NCI-H2081 treated with DMSO at 0.1 percent for 48 hours (cell line): Measurements from ENCODE around the gene KCNJ14.
A peak's percentile ranks its signal among the peaks of the same experiment; 100 is the strongest.

Experiments
- DNase-seq: peaks from one replicate; lab custom pipeline; 2025; lab: John Stamatoyannopoulos, UW

Gene KCNJ14

DNA sequence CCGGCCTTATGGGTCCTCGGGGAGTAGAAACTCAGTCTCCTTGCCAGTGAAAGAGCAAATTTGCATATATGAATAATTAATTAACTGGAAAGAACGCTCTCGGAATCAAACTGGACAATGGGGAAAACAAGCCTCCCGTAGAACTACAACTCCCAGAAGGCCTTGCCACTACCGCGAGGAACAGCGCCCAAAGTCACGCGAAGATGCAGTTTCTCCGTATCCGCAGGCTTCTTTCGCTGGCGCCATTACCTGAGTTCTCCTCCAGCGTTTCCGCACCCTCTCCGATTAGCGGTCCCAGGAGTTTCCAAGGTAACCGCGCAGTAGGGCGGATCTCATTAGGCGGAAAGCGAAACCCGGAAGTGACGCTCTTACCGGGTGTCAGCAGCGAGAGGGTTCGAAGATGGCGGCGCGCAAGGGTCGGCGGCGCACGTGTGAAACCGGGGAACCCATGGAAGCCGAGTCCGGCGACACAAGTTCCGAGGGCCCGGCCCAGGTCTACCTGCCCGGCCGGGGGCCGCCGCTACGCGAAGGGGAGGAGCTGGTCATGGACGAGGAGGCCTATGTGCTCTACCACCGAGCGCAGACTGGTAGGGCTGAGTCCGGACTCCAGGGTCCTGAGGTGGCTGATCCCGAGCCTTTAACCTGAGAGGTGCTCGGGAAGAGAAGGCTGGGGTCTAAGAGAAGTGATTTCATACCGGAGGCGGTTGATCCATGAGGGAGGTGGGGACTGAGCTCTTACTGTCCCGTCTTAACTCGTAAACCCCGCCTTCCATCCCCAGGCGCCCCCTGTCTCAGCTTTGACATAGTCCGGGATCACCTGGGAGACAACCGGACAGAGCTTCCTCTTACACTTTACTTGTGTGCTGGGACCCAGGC is 9.5 kb upstream of the KCNJ14 start, which contains the start of gene GRWD1:
TSS of gene GRWD1 (plus strand) at position 378 of the 876 bp plus-strand sequence. CDS start at position 401, 23 bp downstream.
- DNase-seq: peak; percentile 90

GRCh38 chr19:48446579-48446978 is 8.8 kb upstream of the KCNJ14 start:
- DNase-seq: no peak

GRCh38 chr19:48448563-48448962 is 6.8 kb upstream of the KCNJ14 start:
- no peak for DNase-seq

GRCh38 chr19:48450441-48450840 is 4.9 kb upstream of the KCNJ14 start:
- DNase-seq: no peak

GRCh38 chr19:48450863-48451262 is 4.5 kb upstream of the KCNJ14 start:
- DNase-seq: no peak

GRCh38 chr19:48451624-48452023 is 3.8 kb upstream of the KCNJ14 start:
- DNase-seq: no peak

DNA sequence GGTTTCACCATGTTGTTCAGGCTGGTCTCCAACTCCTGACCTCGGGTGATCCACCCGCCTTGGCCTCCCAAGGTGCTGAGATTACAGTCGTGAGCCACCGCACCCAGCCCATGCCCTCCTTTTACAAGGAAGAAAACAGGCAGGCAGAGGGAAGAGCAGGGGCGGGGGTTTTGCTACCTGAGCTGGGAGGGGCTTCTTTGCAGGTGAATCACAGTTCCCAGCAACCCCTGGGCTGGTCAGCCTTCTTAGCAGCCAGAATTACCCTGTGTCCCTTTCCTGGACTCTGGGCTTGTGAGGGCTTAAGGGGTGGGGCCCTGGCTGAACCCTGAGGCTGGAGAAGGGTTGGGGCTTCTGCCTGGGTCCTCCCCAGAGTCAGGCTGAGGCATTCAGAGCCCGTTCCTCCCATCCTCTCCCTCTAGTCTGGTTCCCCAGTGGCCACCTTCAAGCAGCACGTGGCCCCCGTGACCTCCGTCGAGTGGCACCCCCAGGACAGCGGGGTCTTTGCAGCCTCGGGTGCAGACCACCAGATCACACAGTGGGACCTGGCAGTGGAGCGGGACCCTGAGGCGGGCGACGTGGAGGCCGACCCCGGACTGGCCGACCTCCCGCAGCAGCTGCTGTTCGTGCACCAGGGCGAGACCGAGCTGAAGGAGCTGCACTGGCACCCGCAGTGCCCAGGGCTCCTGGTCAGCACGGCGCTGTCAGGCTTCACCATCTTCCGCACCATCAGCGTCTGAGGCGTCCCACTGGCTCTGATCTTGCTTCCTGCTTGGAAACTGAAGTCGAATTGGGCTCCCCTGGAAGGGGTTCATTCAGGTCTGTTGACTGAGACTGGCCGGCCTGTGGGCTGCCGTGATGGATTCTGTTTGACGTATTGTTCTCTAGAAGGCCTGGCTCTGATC is 2.8 kb upstream of the KCNJ14 start:
- DNase-seq: no peak

- DNase-seq: no peak
Measured at GRCh38 chr19:48454150-48454730, 1.1 kb upstream of the KCNJ14 start.

- DNase-seq: no peak
Measured at GRCh38 chr19:48455908-48456562, 661 bp downstream of the KCNJ14 start.

- DNase-seq: no peak
Measured at GRCh38 chr19:48456864-48457263, 1.5 kb downstream of the KCNJ14 start.

GRCh38 chr19:48458016-48458415 is 2.6 kb downstream of the KCNJ14 start:
- no peak for DNase-seq

- no peak for DNase-seq
Measured at GRCh38 chr19:48461651-48461981, 6.2 kb downstream of the KCNJ14 start.

DNA sequence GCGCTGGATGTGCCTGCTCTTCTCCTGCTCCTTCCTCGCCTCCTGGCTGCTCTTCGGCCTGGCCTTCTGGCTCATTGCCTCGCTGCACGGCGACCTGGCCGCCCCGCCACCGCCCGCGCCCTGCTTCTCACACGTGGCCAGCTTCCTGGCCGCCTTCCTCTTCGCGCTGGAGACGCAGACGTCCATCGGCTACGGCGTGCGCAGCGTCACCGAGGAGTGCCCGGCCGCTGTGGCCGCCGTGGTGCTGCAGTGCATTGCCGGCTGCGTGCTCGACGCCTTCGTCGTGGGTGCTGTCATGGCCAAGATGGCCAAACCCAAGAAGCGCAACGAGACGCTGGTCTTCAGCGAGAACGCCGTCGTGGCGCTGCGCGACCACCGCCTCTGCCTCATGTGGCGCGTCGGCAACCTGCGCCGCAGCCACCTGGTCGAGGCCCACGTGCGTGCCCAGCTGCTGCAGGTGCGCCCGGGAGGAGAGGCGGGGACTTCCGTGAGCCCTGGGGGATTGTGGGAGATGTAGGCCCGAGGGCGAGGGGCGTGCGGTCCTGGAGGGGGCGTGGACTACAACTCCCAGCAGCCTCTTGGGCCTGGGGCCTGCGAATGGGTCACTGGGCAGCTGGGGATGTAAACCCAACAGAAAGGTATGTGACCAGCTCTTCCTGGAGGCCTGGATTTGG is 6.7 kb downstream of the KCNJ14 start:
- DNase-seq: no peak

GRCh38 chr19:48465215-48465614 is 9.8 kb downstream of the KCNJ14 start:
- no peak for DNase-seq

DNA sequence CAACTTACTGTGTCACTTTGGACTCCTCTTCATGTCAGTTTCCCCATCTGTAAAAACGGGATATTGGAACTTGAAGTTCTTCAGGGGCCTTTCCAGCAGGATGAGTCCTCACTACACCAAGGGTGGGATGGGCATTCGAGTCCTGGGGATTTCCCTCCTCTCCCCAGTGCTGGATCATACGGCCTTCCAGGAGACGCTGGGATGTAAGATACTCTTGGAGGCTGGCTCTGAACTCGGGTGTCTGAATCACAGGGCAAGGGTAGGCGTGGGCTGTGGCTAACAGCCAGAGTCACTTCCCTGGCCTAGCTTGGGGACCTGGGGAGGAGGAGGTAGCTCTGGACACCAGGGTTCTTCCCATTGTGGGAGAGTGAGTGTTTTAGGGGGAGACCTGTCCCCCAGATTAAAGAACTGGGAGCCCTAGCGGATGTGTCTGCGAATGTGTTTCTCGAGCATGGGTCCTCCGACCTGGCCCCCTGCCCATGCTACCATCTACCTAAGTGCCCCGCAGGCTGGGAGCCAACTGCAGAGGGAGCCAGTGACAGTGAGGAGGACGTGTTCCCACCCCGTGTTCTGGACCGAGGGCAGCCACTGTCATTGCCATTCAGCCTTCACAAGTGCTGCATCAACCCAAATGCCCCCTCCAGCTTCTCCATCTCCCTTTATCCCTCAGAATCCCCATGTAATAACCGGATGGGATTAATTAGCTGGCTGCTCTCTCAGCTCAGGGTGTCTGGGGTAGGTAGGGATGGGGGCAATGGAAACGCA is 11.4 kb downstream of the KCNJ14 start:
- DNase-seq: no peak

DNA sequence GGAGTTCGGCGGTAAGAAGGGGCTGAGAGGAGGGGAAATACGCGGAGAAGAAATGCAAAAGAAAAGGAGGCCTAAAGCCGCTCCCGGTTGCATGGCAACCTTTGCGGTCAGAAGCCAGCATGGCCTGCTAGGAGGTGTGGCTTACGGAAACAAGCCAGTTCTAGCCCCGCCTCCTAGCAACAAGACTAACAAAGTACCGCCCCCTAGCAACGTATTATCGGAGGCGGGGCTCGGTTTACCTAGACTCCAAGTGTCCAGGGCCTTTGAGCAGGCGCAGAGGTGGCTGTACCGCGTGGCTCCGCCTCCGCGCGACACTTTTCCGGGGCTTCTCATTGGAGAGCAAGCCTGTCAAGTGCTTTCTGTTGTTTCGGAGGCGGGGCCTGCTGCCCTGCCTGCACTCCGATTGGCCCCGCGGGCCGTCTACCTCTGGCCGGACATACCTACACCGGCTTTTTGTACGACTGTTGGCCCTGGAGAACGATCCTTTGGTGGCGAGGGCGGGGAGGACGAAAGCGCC is 13.5 kb downstream of the KCNJ14 start:
- peak; percentile 98 for DNase-seq

DNA sequence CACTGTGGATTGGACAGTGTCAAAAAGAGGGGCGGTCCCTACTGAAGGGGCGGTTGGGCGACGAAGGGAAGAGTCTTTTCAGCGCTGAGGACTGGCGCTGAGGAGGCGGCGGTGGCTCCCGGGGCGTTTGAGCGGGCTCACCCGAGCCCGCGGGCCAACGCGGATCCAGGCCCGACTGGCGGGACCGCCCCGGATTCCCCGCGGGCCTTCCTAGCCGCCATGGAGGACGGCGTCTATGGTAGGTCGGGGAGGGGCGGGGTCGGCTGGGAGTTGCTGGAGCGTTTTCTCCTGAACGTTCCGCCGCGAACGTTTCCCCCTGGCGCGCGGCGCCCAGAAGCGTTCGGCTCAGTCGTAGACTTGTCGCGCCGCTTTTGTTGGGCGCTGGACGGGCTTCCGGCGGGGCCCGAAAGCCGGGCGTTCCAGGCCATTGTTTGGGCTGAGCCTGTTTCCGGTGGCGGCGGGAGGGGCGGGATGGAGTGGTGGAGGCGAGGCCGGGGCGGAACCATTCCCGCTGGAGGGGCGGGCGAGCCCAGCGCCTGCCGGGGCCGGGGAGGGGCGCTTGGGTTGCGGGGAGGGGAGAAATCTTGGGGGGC is 14.0 kb downstream of the KCNJ14 start, which contains the start of gene CYTH2:
TSS of gene CYTH2 (plus strand) at position 81 of the 593 bp plus-strand sequence. CDS start at position 220, 139 bp downstream.
- DNase-seq: peak; percentile 16

DNA sequence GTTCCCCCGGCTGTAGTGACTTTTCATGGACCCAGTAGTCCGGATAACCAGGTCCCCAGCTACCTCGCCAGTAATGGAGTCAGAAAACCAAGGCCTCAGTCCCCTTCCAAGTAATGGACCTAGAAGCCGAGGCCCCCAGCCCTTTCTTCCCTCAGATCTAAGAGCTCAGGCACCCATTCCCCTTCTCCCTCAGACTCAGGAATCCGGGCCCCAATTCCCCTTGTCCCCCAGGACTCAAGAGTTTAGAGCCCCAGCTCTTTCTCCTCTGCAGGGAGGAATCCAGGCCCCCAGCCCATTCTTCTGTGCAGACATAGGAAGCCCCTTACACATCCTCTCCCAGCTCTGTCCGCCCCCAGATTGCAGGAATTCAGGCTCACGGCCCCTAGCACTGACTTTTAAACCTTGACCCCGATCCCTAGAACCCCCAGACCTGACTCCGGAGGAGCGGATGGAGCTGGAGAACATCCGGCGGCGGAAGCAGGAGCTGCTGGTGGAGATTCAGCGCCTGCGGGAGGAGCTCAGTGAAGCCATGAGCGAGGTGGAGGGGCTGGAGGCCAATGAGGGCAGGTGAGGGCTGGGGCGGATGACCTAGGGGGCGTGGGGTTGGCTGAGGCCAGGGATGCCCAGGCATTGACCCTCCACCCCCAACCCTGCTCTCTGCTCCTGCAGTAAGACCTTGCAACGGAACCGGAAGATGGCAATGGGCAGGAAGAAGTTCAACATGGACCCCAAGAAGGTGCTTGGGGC is 14.7 kb downstream of the KCNJ14 start:
- no peak for DNase-seq

DNA sequence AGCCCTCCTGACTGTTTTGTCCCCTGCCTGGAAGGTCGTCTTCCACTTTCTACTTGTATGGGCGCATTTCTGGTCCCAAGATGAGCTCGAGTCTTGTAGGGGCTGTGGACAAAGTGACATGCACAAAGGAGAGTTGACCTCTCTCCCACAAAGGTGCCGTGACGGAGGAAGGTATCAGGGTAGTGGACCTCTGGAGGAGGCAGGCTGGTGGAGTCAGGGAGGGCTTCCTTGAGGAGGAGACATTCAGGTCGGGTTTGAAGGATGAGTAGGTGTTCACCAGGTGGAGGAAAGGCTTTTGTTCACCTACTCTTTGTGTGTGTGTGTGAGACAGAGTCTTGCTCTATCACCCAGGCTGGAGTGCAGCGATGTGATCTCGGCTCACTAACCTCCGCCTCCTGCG is 15.5 kb downstream of the KCNJ14 start:
- DNase-seq: no peak
